Measurements from ENCODE around the gene TEKT5. TPM values are rescaled to one million over a fixed set of nuclear protein-coding genes. Genes with fewer than 3 reads are reported as not detected.

TEKT5 gene
- total RNA-seq, 1 donor from 2014 or later: not detected

GRCh38 chr16:10579965-10580882, 114.5 kb downstream of the TEKT5 start, which contains the start of gene EMP2:
TSS of gene EMP2 (minus strand) at chr16:10580598. CDS start at chr16:10547617, 32,981 bp downstream.
- no peak for DNase-seq (ENCODE audit: low read depth, low spot score)

DNA sequence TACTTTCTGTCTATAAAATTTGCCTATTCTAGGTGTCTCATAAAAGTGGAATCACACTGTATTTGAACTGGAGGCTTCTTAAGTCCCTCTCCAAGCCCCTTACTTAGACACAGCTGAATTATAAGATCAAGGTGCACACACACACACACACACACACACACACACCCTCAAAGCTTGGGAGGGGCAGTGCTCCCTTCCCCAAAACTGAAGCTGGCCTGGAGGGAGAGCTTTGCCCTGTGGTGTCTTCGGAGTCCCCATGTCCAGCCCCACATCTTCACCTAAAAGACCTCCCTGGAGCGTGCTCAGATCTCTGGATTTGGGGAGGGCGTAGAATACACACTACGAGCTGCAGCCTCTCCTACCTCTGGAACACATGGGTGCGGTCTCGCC, 115.2 kb downstream of the TEKT5 start:
- DNase-seq (ENCODE audit: low read depth, low spot score): no peak

- no peak for DNase-seq (ENCODE audit: low read depth, low spot score)
Observed at GRCh38 chr16:10578474-10579316, 116.0 kb downstream of the TEKT5 start.

Other genes with a start within 250 kb of the TEKT5 start
- gene EMP2, start 114.3 kb downstream of the TEKT5 start, total RNA-seq: 16.7 and 19.8 TPM in 2 replicates
- 27.4 and 27.6 TPM in 2 replicates for gene NUBP1, start 48.9 kb upstream of the TEKT5 start, total RNA-seq
- not detected in 2 replicates for gene TVP23A, start 123.9 kb upstream of the TEKT5 start, total RNA-seq
- gene CIITA, start 182.3 kb upstream of the TEKT5 start, total RNA-seq: 0.07 and 0.14 TPM in 2 replicates
- gene DEXI, start 247.5 kb upstream of the TEKT5 start, total RNA-seq: 38.4 and 45.5 TPM in 2 replicates
- gene CLEC16A, start 249.6 kb upstream of the TEKT5 start, total RNA-seq: 13.0 and 14.0 TPM in 2 replicates

Measured in pulmonary artery endothelial cell (primary cell).